Superior temporal gyrus (tissue), 1 donor: Measurements from ENCODE around the gene PCBP3.

Source experiments
- DNase-seq: peaks from one replicate; pipeline ENCODE4 v3.0.0-alpha.2; 2016; ENCODE audit errors: extremely low spot score

The PCBP3 gene

DNA sequence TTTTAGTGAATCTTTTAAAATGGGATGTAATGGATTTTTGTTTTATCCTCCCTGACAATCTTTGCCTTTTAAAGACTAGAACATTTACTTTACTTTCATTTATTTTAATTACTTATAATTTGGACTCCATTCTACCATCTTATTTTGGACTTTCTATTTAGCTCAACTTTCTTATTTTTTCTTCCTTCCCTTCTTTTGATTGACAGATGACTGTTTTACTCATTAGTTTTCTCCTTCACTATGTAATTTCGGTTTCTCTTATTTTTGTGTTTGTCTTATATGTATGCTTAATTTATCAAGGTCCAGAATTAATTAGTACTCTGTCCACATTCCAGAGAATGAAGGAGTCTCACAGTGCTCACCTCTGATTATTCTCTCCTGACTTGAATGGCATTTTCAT is 109.9 kb downstream of the PCBP3 start:
- no peak for DNase-seq

DNA sequence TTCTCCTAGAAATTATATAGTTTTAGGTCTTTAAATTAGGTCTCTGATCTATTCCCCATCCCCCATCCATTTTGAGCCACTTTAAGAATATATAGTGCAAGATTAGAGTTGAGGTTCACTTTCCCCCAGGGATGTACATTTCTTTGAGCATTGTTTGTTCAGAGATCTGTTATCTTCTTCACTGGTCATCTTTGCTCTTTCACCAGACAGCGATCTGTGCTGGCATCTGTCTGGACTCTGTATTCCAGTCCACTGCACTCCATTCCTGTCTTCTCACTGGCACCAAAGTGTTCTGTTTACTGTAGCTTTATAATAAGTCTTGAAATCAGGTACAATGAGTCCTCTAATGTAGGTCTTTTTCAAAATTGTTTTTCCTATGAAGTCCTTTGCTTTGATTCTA is 112.5 kb downstream of the PCBP3 start:
- no peak for DNase-seq

DNA sequence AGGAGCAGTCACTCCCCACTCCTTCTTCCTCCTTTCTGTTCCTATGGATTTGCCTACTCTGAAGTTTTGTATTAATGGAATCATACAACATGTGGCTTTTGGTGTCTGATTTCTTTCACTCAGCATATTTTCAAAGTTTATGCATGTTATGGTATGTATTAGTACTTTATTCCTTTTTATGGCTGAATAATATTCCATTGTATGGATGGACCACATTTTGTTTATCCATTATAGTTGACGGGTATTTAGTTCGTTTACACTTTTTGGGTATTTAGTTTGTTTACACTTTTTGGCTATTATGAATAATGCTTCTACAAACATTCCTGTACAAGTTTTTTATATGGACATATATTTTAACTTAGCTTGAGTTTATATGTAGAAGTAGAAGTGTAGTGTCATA is 113.1 kb downstream of the PCBP3 start:
- DNase-seq, result no peak

DNA sequence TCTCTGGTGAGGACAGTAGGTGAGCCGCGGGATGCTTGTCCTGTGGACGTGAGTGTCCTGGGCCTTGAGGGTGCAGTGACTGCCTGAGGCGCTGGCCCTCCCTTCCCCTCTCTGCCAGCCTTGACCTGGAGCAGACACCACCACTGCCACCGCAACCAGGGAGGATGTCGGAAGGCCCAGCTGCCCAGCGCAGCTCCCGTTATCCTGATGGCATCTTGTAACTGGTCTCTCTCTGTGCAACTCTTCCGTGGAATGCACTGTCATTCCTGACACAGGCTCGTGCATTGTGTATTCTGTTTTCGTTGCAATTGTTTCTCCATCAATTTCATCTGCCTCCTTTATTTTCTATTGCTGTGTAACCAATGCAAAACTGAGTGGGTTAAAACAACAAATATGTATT is 118.2 kb downstream of the PCBP3 start:
- DNase-seq, result no peak

DNA sequence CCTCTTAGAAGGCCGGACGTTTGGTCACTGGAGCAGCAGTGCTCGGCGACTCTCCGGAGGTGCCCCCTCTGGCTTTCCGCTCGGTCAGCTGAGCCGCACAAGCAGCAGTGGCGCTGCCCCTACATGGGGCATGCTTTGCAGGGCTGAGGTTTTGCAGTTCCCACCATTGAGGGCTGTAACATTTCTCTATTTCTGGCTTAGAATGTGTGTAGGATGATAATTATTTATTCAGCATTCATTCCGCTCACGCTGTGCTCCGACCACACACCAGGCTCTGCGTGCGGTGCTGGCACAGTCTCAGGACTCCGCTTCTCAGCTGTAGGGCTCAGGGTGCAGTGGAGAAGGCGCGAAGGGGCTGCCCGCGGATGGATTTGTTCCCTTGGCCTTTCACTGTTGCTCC is 119.5 kb downstream of the PCBP3 start:
- DNase-seq, result no peak

DNA sequence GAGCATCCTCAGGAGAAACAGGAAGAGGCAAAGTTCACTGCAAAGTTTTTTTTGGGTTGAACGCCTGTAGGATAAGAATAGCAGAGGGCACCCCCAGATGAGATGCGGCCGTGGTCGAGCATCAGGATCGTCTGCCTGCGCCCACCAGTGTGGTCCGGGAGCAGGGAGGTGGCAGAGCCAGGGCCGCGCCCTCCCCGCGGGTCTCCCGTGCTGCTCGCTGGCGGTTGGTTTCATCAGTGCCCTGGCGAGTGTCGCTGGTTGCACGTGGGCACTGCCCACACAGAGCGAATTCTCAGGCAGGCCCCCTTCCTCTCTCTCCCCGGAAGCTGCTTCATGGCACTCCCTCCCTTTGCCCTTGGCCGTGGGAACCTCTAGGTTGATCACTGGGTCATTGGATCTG is 120.0 kb downstream of the PCBP3 start:
- no peak for DNase-seq

DNA sequence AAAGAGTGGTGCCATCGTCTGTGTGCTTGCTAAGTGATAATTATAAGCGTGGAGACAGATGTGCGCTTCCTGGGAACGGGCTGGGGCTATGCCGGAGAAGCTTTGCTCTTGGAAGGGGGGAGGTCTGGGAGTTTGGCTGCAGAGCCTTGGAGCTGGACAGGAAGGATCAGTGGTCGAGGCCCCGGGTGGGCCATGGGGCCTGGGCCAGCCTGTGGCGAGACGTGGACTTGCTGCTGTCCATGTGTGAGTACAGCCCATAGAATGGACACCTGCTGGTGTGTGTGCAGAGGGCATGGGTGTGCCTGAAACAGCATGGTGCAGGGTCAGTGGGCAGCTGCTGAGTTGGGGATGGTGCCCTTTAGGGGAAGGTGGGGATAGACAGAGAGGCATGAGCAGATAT is 121.3 kb downstream of the PCBP3 start:
- no peak for DNase-seq

DNA sequence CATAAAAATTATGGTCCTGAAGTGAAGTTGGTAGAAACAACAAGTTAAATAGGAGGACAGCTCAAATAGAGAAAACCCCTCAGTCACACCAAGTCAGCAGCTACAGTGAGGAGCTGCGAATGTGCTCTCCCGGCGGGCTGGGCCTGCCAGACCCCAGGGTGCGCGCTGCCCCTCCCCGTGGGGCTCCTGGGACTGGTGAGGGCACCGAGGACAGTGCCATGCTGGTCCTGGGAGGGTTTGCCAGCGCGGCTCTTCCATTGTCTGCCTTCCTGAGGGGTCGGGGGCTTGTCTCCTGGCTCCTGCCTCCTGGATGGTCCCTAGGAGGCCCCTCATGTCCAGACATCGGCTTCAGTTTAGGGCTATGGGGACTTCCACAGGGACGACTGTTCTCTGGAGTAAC is 121.8 kb downstream of the PCBP3 start:
- DNase-seq, result no peak

DNA sequence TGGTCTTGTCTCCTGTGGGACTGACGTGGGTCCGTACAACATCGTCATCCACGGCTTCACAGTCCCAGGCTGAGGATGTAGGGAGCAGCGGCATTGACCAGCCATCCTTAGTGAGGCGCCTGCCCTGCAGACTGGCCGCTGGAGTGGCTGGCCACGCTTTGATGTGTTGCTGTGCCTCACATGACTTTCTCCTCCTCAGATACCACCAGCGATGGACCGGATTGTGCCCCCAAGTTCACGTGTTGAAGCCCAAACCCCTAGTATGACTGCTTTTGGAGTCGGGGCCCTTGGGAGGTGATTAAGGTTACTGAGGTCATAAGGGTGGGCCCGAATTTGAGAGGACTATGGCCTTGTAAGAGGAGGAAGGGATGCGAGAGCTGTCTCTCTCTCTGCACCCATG is 122.5 kb downstream of the PCBP3 start:
- DNase-seq, result no peak

DNA sequence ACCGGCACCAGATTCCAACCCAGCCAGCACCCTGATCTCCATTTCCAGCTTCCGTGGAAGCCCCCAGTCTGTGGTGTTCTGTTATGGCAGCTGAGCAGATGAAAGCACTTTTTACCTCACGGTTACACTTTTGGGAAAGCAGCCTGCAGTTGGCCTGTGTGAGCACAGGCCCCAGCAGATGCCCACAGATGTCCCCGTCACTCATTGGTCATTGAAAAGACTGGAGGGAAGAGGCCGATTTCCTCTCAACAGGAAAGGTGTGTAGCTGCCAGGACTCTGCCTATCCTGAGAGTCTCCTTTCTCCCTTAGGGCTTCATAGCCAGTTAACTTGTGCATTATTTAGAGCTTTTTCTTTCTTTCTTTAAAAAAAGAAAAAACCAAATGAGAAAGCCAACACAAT is 123.0 kb downstream of the PCBP3 start:
- DNase-seq, result no peak

DNA sequence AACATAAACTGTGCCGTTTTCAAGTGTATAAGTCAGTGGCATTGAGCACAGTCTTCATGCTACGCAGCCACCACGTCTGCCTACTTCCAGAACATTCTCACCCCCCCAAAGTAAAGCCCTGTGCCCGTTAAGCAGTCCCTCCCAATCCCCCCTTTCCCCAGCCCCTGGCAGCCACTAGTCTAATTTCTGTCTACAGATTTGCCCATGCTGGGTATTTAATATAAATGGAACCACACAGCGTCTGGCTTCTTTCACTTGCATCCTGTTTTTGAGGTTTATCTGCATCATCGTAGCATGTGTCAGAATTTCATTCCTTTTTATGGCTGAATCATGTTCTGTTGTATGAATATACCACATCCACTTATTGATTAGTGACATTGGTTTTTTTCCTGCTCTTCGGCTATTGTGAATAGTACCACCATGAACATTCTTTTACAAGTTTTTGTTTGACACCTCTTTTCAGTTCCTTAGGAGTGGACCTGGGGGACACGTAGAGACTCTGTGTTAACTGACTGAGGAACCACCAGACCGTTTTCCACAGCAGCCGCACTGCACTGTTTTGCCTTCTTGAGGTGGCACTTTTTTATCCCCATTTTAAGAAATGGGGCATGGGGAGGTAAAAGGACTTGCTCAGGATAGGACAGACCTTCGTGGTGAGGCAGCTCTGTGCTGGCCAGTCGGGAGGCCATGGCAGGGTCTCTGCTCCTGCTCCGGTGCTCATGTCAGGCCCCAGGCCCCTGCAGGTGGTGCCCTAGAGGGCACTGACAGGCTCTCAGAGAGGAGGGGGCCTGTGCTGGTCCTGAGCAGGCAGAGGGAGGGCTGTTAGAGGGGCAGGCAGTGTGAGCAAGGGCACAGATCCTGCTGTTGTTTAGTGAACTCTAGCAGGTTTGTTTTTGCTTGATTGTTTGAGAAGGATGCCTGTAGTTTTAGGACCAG is 123.8 kb downstream of the PCBP3 start:
- no peak for DNase-seq

DNA sequence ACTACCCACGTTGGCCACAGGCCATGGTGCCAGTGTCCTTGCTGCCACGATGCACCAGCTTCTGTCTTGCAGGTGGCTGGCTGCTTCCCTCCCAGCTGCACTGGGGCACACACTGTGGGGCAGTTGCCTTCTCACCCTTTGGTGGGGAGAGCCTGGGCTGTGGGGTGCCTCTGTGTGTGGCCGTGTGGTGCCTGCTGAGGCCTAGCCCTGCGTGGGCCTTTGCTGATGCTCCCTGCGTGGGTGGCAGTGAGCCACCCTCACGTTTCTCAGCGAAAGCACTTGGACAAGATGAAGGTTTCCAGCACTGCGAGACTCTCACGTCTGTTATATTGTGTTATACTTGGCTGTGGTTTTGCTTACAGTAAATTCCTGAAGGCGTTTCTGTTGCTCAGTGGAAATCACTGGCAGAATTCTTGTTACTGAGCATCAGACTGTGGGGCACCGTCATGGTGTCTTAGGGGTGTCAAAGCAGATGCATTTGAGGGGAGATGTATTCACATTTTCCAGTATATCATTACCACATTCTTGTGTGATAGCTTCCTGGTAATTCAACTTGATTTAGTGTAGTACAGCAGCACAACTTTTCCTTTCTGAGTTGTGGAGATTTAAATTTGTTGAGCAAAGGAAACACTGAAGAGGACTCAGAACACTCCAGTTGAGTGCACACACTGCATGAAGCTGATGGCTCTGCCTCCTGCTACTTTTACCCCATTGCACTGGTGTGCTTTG is 124.7 kb downstream of the PCBP3 start:
- DNase-seq, result no peak

DNA sequence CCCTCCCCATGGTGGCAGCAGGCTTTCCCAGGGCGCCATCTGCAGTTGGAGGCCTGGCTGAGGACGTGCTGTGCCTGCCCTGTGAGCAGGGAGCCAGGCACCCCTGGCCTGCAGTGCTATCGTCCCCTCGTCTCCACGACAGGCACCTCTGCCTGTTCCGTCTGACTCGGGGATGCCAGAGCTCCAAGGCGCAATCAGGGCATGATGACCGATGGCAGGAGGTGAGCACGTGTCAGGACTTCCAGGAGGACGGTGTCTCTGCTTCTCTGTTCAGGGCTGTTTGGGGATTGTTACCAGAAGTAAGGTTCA is 125.2 kb downstream of the PCBP3 start:
- no peak for DNase-seq

DNA sequence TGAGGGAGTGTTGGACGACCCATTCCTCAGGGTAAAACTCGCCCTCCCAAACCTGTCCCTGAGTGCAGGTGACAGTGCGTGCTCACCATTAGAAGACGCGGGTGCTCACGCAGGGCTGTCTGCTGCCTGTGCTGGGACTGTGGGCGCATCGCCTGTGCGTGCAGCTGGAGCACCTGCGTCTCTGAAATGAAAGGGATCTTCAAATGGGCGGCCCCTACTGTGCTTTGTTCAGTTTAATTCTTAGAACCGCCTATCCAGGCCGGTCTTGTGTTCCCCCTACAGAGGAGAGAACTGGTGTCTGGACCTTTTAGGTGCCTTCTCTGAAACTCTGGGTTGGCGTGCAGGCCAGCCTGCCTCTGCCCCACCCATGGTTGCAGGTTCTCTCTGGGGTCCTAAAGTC is 125.8 kb downstream of the PCBP3 start:
- DNase-seq, result no peak

DNA sequence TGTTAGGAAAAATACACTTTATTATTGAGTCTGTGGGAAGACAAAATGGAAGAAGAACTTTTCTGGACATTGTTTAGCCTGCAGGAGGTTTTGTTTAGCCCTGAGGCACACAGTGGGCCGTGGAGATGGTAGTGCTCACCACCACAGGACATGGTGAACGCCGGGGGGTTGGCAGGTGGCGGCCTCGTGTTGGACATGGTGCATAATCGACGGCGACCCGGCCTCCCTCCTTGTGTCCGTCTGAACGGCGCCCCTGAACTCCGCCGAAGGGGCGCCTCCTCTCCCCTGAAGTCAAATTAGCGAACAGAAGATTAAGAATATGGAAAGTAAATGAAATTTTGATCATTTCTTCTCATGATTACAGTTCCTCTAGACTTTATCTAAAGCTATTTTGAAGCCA is 126.4 kb downstream of the PCBP3 start:
- no peak for DNase-seq

DNA sequence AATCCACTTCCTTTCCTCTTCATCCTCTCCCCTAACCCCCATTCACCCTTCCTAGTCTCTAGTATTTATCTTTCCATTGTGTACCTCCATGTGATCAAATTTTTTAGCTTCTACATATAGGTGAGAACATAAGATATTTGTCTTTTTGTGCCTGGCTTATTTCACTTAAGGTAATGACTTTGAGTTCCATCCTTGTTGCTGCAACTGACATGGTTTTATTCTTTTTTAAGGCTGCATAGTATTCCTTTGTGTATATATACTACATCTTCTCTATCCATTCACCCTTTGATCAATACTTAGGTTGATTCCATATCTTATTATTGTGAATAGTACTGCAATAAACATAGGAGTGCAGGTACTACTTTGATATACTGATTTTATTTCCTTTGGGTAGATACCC is 128.7 kb downstream of the PCBP3 start:
- DNase-seq, result no peak

DNA sequence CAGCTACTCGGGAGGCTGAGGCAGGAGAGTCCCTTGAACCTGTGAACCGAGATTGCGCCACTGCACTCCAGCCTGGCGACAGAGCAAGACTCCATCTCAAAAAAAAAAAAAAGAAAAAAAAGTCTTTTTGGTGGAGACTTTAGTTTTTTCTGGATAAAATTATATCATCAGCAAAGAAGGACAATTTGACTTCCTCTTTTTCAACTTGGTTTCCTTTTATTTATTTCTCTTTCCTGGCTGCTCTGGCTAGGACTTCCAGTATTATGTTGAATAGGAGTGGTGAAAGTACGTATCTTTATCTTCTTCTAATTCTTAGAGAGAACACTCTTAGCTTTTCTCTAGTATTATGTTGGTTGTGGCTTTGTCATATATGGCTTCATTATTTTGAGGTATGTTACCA is 130.8 kb downstream of the PCBP3 start:
- DNase-seq, result no peak

DNA sequence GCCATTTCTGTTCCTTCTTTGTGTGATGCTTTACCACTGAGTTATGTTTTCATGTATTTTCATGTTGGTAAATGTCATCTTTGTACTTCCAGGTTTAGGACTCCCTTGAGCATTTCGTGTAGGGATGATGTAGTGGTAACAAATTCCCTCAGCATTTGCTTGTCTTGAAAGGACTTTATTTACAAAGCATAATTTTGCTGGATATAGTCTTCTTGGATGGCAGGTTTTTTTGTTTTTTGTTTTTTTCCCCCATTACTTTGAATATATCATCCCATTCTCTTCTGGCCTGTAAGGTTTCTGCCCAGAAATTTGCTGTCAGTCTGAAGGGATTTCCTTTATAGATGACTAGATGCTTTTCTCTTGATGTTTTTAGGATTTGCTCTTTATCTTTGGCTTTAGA is 133.4 kb downstream of the PCBP3 start:
- DNase-seq, result no peak

DNA sequence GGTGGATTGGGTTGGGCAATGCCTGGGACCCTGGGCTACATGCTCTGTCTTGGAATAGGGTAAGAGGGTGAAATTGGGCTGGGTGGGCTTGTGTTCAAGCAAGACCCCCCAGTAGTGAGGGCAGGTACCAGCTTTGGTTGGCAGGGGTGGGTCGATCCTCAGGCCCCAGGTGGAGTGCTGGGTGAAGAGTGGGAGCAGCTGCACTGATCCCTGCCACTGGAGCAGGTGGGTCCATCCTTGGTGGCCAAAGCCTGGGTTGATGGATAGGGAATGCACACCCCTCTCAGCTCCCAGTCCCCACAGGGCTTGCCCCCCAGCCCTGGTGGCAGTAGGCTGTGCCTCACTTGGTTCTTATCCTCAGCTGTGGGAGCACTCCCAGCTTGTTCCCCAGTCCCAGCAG is 135.2 kb downstream of the PCBP3 start:
- no peak for DNase-seq

DNA sequence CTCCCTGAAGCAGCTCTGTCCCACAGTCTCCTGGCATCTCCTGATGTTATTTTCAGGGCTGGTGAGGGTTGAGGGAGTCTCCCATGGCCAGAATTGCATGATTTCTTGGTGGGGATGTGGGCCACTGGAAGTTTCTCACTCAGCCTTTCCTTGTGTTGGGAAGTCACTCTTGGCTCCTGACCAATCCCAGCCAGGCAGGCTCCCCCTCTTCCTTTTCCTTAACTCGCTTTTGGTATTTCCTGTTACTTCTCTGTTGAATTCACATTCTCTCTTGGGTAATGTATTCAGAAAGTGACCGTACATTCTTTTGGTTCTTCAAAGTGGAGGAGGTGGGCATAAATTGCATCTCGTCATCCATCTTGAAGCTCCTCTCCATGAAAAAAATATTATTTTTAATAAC is 135.7 kb downstream of the PCBP3 start:
- DNase-seq, result no peak

DNA sequence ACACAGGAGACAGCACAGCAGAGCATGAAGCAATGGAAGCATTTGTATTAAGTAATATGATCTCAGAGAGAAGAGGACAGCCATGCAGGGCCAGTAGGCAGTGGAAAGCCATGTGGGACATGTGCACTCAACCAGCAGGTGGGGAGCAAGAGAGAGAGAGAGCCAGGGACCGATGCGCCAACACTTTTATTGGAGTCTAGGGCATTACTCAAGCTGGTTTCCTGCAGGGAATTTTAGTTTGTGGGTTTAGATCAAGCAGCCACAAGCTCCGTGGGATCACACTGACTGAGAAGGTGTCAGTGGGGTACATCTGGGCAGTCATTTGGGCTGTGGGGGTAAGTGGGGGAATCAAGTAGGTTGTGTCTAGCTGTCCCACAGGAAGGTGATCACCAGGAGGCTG is 137.1 kb downstream of the PCBP3 start:
- no peak for DNase-seq

DNA sequence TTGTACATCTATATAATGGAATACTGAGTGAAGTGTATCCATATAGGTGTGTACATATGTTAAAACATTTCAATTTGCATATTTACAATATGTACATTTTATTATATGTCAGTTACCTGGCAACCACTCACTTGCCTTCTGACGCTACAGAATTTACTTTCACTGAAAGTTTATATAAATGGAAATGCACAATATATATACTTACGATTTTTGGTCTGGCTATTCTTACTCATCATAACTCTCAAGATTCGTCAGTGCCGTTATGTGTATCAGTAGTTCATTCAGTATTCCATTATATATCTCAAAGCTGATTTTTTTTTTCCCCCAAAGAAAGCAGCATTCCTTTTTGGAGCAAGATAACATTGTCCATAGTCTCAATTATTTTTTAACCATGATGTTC is 138.2 kb downstream of the PCBP3 start:
- no peak for DNase-seq

DNA sequence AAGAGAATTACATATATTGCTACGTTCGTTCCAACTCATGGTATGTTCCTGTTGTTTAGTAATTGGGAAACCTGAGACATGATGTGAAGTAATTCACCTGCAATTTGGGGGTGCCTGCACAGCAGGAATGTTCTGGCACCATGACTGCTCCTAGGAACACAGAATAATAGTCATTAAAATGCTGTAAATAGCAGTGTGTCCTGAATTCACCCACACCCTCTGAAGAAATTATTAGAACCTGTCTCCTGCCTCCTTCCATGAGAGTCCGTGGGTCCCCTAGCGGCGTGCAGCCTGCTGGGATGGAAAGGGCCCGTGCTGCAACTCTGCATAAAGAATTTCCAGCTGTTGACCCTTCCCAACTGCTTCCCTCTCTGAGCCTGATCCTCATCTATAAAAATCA is 143.1 kb downstream of the PCBP3 start:
- DNase-seq, result no peak

DNA sequence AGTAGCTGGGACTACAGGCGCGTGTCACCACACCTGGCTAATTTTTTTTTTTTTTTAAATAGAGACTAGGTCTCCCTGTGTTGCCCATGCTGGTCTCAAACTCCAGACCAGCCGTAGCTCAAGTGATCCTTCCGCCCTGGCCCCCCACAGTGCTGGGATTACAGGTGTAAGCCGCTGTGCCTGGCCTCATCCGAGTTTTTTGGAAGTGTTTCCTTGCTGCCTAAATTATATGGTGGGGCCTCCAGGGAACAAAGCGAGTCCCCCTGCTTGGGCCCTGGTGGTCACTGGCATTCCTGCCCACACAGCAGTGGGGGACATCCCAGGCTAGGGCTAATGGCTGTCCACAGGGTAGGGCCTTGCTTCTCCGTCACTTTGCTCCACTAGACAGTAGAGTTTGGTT is 143.8 kb downstream of the PCBP3 start:
- no peak for DNase-seq
